HG03469 (cell line): ENCODE results near the gene TMEM51.

Experiments used
- ATAC-seq: cut with Tn5 transposase; IDR thresholded peaks from one replicate; pipeline ENCODE4 v1.9.1; 2021; ENCODE audit warnings: mild to moderate bottlenecking, moderate library complexity, moderate number of reproducible peaks; ENCODE audit not compliant: unreplicated experiment

TMEM51 gene

DNA sequence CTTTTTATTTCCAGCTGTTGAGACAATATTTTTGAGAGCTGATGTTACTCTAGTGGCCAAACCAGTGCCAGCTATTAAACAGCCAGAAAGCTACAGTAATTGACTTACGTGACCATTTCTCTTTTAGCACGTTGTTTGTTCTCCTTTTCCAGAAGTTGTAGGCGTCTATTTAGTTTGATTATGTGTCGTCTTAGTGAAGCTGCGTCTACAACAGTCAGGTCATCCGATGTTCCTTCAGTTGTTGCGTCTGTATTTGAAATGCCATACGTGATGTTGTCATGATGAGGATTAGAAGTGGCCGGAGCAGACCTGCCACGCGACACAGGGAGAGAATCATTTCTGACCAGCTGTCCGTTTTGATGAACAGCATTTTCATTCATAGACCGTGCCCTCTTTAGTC lies 38.2 kb downstream of the TMEM51 start:
- ATAC-seq = no peak

DNA sequence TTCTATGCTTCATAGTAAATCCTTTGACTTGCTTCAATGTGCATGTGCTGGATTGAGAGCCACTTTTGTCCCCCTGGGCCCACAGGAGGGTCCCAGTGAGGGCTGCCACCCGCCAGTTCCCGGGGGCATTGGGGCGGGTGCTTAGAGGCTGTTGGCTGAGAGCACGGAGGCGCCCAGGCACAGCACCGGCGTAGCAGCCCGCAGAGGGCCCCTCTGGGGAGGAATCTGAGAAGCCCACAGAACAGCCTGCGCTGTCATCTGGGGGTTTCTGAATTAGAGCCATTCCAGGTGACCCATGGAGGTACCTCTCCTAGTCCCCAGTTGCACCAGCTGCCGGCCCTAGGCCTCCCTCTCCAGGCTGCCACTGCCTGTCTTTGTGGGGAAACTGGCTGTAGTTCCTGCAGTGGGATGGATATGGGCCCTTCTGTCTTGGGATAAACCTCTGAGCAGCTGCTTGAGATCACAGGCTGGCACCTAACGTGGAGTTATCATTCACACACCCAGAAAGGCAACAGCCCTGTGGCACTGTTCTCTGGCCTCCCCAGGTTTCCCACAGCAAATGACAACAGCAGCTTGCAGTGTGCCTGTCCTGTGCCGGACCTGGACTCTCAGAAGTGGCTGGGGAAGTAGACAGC lies 39.5 kb downstream of the TMEM51 start:
- ATAC-seq = no peak

DNA sequence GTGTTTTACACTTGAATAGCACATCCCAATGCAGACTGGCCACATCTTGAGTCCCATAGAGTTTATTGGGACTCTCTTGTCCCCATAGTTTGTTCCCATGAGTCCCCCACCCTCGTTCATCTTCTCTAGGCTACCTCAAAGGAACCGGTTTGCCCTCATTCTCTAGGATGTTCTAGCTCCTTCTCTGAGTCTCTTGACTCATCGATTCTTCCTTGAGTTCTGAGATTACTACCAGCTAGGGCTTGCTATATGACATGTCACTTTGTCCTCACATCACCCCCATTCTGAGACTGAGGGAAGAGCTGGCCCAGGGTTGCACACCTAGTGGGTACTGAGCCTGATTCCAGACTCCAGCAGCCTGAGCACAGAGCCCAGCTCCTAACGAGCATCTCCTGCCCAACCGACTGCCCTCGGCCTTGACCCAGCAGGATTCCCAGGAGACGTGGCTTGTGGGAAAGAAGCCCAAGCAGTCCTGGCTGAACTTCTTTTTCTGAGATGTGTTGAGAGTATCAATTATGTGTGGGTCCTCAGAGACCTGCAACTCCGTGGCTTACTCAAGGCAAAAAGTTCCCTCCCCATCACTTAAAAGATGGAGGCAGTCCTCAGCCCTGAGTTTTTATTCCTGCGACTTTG lies 42.0 kb downstream of the TMEM51 start:
- no peak for ATAC-seq

DNA sequence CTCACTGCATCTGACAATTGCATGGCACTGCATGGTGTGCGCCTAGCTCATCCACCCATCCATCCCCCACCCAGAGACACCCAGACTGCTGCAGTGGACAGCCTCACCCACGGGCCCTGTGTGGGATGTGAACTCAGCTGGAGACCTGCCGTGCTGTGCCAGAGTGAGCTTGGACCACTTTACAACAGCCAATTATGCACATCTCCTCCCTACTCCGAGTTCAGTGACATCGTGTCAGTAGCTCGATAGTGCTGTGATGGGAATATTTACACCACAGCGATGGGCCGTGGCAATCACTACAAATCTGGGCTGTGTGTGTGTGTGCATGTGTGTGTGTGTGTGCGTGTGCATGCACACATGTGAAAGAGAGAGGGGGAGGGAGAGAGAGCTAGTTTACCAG lies 42.5 kb downstream of the TMEM51 start:
- no peak for ATAC-seq

DNA sequence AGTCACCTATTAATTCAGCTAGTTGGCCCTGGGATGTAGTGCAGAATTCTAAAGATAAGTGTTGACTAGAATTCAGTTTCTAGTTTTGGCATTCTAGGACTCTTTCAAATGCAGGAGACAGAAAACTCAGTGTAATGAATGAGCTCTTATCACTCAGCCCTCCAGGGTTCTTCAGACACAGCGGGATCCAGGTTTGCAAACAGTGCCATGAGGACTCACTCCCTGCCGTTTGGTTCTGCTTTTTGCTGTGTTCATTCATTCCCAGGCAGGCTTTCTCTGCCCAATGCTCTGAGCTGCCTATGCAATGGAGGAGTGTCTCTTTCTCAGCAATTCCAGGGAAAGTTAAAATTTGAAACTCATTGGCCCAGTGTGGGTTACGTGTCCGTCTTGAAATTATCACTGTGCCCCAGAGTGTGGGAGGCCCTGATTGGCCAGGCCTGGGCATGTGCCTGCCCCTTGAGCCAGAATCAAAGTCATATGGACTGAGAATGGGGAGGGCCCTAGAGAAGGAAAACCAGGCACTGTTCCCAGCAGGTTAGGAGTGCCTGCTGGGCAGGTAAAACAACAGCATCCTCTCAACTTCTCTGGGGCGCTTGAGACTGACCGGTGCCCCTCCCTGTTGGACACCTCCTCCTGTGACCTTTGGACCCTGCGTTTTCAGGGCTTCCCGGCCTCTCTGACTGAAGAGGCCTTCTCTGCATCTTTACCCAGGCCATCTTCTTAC lies 43.4 kb downstream of the TMEM51 start:
- ATAC-seq = no peak

DNA sequence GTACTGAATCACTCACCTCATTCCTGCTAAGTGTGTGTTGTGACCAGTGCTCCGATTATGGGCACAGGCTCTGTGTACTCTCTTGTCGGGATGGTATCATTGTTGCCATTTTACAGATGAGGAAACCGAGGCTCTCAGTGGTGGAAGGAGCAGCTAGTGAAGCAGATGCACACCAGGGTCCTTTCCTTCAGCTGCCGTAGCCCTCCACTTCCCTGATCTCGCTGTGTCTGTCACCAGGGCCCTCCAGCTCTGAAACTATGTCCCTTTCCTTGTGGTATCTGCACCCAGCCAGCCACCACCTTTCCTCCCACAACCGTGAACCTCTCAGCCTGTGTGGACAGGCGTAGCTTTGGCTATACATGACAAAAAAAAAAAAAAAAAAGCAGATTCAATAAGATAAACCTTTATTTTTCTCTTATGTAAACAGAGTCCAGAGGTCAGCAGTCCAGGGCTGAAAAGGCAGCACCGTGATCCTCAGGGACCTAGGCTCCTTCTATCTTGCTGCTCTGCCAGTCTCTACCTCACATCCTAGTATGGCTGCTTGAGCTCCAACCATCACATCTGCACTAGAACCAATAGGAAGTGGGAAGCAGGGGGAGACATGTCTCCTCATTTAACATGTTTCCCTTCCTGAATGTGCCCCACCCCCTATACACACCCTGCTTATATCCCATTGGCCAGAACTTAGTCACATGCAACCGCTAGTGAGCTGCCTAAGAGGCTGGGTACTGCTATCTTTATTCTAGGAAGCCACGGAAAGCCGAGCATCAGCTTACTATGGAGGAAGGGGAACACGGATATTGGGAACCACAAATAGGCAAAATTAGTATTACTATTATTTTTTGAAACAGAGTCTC lies 44.3 kb downstream of the TMEM51 start:
- no peak for ATAC-seq

DNA sequence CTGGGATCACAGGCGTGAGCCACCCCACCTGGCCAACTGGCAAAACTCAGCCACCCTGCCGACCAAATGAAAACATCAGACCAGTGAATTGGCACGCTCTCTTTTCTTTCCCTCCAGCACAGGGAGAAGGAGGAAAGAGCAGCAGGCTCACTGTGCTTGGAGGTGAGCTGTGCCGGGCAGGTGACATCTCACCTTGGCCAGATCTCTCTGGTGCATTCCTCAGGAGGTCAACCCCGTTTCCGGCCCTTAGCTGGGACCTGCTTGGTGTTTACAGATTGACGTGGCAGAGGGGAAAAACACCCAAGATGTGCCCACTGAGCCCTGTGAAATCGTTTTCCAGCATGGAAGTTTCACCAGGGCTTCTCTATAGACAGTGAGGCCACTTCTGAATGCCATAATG lies 45.1 kb downstream of the TMEM51 start:
- ATAC-seq = no peak

DNA sequence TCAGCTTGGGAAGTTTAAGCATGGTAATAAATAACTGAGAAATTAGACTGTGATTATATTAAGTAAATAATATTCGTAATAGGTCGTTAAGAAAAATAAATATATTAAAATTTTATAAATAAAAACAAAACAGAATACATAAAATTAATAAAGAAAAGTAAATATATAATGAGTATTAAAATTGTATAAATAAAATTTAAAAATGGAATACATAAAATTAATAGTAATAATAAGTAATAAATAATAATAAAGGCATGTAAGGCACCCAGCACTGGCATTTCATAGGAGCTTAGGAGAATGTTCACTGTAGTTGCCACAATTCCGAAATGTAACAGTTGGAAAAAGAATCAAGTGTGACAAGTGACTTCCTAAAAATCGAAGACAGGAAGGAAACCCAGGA lies 47.7 kb downstream of the TMEM51 start:
- no peak for ATAC-seq

DNA sequence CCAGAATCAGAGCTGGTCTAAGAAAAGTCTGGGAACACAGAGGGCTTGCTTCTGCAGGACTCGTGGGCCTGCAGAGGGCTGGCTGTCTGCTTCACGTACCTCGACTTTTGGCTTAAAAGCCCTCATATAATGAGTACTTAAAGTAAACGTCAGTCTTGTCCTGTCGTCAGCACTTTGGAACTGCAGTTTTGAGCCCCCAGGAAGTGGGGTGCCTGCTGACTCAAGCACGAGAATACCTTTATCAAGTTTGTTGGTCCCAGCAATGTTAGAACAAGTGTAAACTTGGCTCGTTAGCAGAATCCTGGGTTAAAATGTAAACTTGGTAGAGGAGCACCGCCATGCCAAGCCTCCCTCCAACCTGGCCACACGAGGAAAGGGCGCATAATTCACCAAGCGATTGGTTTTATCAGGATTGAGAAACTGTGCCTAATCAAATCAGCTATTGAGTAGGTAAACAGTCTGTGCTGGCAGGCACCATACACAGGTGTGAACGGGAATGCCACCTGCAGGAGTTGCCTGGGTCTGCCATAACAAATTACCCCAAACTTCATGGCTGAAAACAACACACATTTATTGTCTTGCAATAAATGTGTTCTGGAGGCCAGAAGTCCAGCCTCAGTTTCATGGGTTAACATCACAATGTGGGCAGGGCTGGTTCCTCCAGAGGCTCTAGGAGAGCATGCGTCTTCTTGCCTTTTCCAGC lies 48.5 kb downstream of the TMEM51 start:
- no peak for ATAC-seq

GRCh38 chr1:15204931-15205330 lies 51.4 kb downstream of the TMEM51 start:
- no peak for ATAC-seq

GRCh38 chr1:15205586-15206346 lies 52.2 kb downstream of the TMEM51 start:
- ATAC-seq = no peak

- ATAC-seq = no peak
Measured at GRCh38 chr1:15206418-15207030, 53.0 kb downstream of the TMEM51 start.

DNA sequence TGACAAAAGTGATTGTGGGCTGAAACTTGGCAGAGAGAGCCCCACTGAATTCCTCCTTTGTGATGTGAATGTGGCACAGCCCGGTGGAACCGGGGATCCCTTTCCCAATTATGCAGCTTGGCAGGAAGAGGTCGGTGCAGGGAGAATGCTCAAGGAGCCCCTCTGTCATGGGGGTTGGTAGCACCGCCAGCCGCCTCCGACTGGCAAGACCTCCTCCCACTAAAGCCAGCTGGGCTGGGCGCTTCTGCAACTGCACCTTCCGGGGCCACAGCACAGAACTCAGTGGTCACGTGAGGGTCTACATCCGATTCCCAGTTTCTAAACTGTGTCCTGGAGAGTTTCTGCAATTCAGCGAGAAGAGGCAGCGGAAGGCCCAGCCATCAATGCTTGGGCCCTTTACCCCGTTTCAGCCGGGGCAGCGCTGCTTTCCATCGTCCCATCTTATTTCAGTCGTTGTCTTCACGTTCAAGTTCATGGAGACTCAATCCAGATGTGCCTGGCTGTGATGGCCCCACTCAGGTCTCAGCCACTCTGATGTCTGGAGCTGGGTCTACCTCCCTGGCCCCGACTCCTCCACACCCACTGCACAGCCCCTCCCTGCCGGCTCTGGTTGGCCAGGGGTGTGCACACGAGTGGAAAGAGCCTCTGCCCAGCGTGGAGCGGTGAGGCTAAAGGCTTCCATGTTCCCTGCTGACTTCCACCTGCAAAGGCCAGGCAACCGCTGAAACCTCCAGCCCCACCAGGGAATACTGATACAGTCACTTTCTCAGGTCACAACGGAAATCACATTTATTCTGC lies 53.7 kb downstream of the TMEM51 start:
- no peak for ATAC-seq

DNA sequence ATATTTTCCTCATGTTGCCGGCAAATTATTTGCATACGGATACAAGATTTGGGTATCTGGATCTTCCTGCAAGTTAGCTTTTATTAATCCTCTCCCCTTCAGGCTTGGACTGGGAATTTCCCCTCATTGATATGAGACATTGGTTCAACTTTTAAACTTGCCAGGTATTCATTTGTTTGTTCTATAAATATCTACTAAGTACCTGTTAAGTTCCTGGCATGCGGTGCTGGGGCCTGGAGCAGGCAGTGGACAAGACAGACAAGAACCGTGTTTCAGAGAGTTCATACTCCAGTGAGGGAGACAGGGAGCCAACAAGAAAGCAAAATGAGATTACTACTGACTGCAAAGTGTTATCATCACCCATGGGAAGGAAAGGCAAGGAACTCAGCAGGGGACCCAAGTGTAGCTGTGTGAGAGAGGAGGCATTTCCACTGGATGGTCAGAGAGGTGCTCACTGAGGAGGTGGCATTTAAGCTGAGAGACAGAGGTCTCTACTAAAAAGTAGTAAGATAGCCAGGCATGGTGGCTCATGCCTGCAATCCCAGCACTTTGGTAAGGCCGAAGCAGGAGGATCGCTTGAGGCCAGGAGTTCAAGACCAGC lies 54.4 kb downstream of the TMEM51 start:
- no peak for ATAC-seq

GRCh38 chr1:15210651-15211375 lies 57.3 kb downstream of the TMEM51 start:
- ATAC-seq = no peak

DNA sequence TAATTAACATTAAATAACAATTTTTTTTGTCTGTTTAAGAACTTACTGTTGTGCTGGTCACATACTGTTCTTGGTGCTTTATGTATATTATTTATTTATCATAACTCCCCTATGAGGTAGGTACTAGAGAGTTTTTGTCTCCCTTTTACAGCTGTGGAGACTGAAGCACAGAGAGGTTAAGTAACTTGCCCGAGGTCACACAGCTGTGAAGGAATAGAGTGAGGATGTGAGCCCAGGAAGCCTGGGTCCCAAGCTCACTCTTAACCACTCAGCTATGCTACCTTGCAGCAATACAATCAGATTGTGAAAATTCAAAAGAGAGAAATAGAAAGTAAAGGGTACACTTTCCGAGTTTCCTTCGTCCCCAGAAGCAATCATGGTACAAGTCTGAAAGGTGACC lies 57.9 kb downstream of the TMEM51 start:
- ATAC-seq = no peak

DNA sequence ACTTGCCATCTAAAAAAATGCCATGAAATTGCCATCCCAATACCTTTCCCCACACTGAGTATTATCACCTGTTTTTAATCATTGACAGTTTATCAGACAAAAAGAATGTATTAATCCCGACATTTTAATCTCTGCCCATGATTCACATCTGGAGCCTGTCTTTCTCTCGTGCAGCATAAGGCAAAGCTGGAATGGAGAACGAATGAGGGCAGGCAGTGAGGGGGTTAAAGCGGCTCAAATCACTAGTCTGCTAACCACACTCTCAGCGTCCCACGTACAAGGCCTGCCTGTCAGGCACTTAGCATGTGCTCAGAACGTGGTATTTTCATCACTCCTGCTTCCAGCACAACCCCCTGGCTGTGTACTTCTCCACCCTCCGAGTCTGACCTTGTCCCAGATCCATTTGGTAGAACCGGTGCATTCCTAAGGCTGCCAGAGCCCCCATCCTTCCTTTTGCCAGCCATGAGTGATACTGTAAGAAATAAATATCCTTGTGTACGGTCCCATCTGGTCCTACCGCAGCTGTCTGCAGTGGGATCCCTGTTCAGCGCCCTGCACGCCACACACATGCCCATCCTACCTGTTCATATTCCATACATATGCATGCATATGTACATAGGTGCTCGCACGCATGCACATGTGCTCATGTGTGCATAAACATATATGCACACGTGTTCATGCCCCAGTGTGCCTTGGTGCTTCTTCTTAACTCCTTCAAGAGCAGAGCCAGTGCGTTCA lies 58.8 kb downstream of the TMEM51 start:
- ATAC-seq = no peak
